Heart left ventricle (tissue), 13 donors: Measurements from ENCODE around the gene CTCF.

Source experiments
- POLR2A ChIP-seq, 2 donors: fragments of 450-650 bp; IDR thresholded peaks; one replicate each; pipeline ENCODE4 v1.6.1; 2017; ENCODE audit warnings: antibody characterized with exemption in 2 of 2, mild to moderate bottlenecking in 2 of 2, moderate library complexity in 2 of 2
- TF ChIP-seq, protein P1 (sequence below), 12 donors: fragments of 200-600 bp; sonication (generic) in 4 of 12; IDR thresholded peaks; one replicate each; pipeline versions ENCODE4 v1.5.0 to v1.8.0; 2018 to 2022; ENCODE audit warnings: antibody characterized with exemption in 12 of 12, mild to moderate bottlenecking in 5 of 12
- donor health status: ischemic (EF 13 %, LVEDD 7.1; RV severe dilation, severe dysfunction).
- donor health status: DM: no; HTN: yes; CAD: no.
- donor health status: DM: no; HTN: no; CAD: no.
- donor health status: ischemic (EF 25% LVEDD 6.9; RV normal size, moderate dysfunction).
- donor health status: ischemic (EF 25% LVEDD 5.7; RV mildly dilated, moderate dysfunction).
- donor health status: ischemic (EF 35%, LVEDD 5.7; RV mildly dilated, moderate dysfunction).
- donor health status: nonischemic (EF 11% LVEDD 7.7; RV severe dilation, severe dysfunction).
- donor health status: DM: yes; HTN: yes; CAD: no.
- donor health status: PGD.
- donor health status: ischemic (EF 29% LVEDD 5.4; RV normal size, mild dysfunction).
- donor health status: nonischemic (EF 23%, LVEDD 6.1; RV moderate dilation, normal function).

DNA sequence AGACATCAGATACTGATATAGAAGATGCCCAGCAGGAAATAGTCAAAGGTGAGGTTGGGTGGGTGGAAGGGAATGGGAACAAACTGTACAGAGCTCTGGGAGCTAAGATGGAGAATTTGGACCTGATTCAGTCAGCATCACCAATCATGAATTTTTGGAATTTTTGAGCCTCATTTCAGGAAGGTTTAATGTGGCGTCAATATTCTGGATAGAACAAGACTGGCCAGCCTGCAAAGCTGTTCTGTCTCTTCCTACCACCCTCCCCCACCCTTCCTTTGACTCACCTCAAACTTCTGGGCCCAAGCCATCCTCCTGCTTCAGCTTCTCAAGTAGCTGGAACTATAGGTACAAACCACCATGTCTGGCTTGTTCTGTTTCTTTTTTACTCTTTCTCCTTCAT is 32.6 kb downstream of the CTCF start:
- TF ChIP-seq, protein P1, sequence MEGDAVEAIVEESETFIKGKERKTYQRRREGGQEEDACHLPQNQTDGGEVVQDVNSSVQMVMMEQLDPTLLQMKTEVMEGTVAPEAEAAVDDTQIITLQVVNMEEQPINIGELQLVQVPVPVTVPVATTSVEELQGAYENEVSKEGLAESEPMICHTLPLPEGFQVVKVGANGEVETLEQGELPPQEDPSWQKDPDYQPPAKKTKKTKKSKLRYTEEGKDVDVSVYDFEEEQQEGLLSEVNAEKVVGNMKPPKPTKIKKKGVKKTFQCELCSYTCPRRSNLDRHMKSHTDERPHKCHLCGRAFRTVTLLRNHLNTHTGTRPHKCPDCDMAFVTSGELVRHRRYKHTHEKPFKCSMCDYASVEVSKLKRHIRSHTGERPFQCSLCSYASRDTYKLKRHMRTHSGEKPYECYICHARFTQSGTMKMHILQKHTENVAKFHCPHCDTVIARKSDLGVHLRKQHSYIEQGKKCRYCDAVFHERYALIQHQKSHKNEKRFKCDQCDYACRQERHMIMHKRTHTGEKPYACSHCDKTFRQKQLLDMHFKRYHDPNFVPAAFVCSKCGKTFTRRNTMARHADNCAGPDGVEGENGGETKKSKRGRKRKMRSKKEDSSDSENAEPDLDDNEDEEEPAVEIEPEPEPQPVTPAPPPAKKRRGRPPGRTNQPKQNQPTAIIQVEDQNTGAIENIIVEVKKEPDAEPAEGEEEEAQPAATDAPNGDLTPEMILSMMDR (IDR thresholded peaks at IDR 0.05): no peak
- TF ChIP-seq POLR2A (IDR thresholded peaks at IDR 0.05): no peak
